ENCODE results near the gene RHOBTB1. TPM values are rescaled to one million over a fixed set of nuclear protein-coding genes. Genes with fewer than 3 reads are reported as not detected.

Gene RHOBTB1
- total RNA-seq, 4 donors from 2014 or later: 16.7 to 37.3 (median 22.8) TPM

GRCh38 chr10:60980997-60981396 lies 37.0 kb upstream of the RHOBTB1 start:
- TF ChIP-seq CTCF (IDR thresholded peaks at IDR 0.05; ENCODE audit: low read depth): no peak

- TF ChIP-seq CTCF (IDR thresholded peaks at IDR 0.05; ENCODE audit: low read depth): no peak
Measured at GRCh38 chr10:60979667-60980104, 35.7 kb upstream of the RHOBTB1 start.

DNA sequence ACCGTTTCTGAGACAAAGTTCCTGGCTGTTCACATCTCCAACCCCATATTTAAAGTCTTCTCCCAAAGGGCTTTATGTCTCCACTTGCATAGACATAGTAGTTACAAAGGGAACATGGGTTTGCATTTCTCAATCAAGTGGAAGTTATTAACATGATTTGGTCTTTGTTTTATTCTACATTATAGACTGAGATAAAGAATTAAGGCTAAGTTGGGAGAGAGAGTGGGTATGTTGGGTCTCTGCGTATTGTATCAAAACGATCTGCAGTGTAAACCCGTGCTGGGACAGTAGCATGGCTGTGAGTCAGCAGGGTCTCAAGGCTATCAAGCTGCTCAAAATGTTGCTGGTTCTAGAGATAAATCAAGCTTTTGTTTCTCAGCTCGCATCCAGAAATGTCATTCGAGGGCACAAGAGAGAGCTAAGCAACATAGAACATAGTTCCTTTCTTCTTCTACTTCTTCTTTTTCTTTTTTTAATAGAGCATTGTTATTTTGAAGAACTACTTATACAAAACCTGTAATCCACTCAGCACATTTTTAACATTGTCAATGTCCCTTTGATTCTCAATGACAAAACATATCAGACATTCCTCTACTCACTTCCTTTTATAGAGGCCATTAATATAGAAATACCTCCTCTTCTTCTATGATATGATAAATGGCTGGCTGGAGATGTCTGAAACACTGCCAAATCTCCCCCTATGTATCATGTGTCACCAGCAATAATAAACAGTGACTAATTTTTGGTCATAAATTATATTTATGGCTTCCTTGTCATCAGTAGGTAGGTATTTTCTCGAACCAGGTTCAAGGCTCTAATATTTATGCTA lies 34.5 kb upstream of the RHOBTB1 start:
- TF ChIP-seq CTCF (IDR thresholded peaks at IDR 0.05; ENCODE audit: low read depth): no peak

GRCh38 chr10:60977161-60978122 lies 33.5 kb upstream of the RHOBTB1 start:
- TF ChIP-seq CTCF (IDR thresholded peaks at IDR 0.05; ENCODE audit: low read depth): no peak

DNA sequence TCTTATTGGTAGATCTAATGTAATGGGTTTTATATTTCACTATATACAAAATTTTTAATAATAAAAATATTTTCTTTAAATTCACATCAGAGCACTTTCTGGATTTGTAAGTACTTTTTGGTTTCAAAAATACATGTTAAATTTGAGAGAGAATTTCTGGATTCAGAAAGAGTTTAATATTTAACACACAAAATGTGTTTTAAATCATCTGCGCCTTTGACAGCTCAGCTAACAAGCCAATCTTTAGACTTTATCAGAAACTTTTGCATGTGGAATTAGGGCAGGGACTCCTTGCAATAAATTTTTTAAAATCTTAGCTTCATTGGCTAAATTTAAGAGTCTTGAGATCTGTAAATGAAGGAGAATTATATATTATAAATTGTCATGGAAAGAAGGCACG lies 32.7 kb upstream of the RHOBTB1 start:
- no peak for TF ChIP-seq CTCF (IDR thresholded peaks at IDR 0.05; ENCODE audit: low read depth)

- no peak for TF ChIP-seq CTCF (IDR thresholded peaks at IDR 0.05; ENCODE audit: low read depth)
Measured at GRCh38 chr10:60975716-60976115, 31.7 kb upstream of the RHOBTB1 start.

Data from subcutaneous adipose tissue (tissue), 4 donors.